Cardiac muscle cell (in vitro differentiated cells and primary cell): ENCODE data around the gene VSTM1. TPM values are rescaled to one million over a fixed set of nuclear protein-coding genes. Genes with fewer than 3 reads are reported as not detected.

Experiments
- DNase-seq, 2 donors: peaks; one replicate each; pipeline versions ENCODE4 v3.0.0 to v3.0.0-alpha.2; 2010 to 2017; ENCODE audit warnings: low read depth in 1 of 2, low spot score in 1 of 2
- H3K27ac ChIP-seq: fragments of 200-600 bp; sonication (generic); 2 replicates; pipeline ENCODE4 v1.5.1; 2016
- H3K27me3 ChIP-seq: fragments of 200-600 bp; sonication (generic); 2 replicates; pipeline ENCODE4 v1.6.0; 2016; ENCODE audit warnings: control low read depth
- H3K36me3 ChIP-seq: fragments of 200-600 bp; sonication (generic); 2 replicates; pipeline ENCODE4 v1.5.1; 2016; ENCODE audit warnings: control low read depth
- H3K4me1 ChIP-seq: fragments of 200-600 bp; sonication (generic); 2 replicates; pipeline ENCODE4 v1.8.1; 2017; ENCODE audit warnings: low read depth, mild to moderate bottlenecking, mixed run types
- H3K4me3 ChIP-seq: fragments of 200-600 bp; sonication (generic); 2 replicates; pipeline ENCODE4 v1.5.1; 2016; ENCODE audit warnings: mild to moderate bottlenecking
- H3K9me3 ChIP-seq: fragments of 200-600 bp; sonication (generic); 2 replicates; pipeline ENCODE4 v1.5.1; 2017; ENCODE audit warnings: low read depth, mild to moderate bottlenecking, control low read depth
- polyA plus RNA-seq: library from polyadenylated mRNA; unstranded; fragments of >200 nt; fragmentation: Nextera tagmentation; extraction: Ambion mirVana; gene quantifications from 2 replicates; pipeline ENCODE4 v1.2.1, GENCODE V29; 2016
- total RNA-seq: library from RNA; depleted of rRNA; stranded (reverse); fragments of >200 nt; gene quantifications from 2 replicates; pipeline ENCODE4 v1.2.3, GENCODE V29; 2016
- TF ChIP-seq, protein P1 (sequence below): IDR thresholded peaks from 2 replicates; pipeline ENCODE4 v1.5.1; 2012; ENCODE audit warnings: low read depth, mild to moderate bottlenecking, low read length

VSTM1 gene
- total and polyA plus RNA-seq, 2 experiments from 2014 or later, result not detected

DNA sequence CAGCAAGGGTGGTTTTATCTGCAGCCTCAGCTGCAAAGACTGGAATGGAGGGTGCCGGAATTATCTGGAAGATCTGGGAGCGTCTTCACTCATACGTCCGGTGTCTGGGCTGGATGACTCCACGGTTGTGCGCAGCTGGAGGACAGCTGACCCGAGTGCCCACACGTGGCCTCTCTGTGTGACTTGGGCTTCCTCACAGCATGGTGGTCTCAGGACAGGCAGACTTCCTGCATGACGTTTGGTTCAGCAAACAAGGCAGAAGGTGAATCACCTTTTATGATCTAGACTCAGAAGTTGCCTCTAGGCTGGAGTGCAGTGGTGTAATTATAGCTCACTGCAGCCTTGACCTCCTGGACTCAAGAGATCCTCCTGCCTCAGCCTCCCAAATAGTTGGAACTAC is 39.0 kb downstream of the VSTM1 start:
- H3K36me3 ChIP-seq, result no peaks in the 10 kb centered on the region
- no peak overlapping the region for H3K27ac ChIP-seq
- no peak overlapping the region for H3K4me3 ChIP-seq
- peaks cover 4% of the 10 kb centered on the region for H3K4me1 ChIP-seq
- peaks cover 3% of the 10 kb centered on the region for H3K27me3 ChIP-seq
- TF ChIP-seq, protein P1, sequence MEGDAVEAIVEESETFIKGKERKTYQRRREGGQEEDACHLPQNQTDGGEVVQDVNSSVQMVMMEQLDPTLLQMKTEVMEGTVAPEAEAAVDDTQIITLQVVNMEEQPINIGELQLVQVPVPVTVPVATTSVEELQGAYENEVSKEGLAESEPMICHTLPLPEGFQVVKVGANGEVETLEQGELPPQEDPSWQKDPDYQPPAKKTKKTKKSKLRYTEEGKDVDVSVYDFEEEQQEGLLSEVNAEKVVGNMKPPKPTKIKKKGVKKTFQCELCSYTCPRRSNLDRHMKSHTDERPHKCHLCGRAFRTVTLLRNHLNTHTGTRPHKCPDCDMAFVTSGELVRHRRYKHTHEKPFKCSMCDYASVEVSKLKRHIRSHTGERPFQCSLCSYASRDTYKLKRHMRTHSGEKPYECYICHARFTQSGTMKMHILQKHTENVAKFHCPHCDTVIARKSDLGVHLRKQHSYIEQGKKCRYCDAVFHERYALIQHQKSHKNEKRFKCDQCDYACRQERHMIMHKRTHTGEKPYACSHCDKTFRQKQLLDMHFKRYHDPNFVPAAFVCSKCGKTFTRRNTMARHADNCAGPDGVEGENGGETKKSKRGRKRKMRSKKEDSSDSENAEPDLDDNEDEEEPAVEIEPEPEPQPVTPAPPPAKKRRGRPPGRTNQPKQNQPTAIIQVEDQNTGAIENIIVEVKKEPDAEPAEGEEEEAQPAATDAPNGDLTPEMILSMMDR, result no peak
- DNase-seq, result no peak
- no peaks in the 10 kb centered on the region for H3K9me3 ChIP-seq

DNA sequence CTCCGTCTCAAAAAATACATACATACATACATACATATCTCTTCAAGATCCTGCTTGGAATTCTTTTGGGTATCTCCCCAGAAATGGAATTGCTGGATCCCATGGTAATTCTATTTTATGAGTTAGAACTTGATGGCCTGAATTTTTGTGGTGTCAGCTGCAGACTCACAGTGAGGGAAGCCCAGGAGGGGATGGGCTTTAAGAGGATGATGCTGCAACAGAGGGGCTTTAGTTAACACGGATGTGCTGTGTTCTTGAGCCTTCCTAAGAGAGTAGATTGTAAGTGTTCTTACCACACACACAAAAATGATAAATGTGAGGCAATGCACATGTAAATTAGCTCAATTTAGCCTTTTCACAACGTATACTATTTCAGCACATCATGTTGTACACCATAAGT is 40.5 kb downstream of the VSTM1 start:
- H3K4me3 ChIP-seq, result no peak overlapping the region
- peak in 1 of 2 donors; percentile 58 for DNase-seq
- no peak overlapping the region for H3K27ac ChIP-seq
- peaks cover 3% of the 10 kb centered on the region for H3K27me3 ChIP-seq
- H3K9me3 ChIP-seq, result no peaks in the 10 kb centered on the region
- H3K36me3 ChIP-seq, result no peaks in the 10 kb centered on the region
- TF ChIP-seq, protein P1, result no peak
- H3K4me1 ChIP-seq, result peaks cover 4% of the 10 kb centered on the region

DNA sequence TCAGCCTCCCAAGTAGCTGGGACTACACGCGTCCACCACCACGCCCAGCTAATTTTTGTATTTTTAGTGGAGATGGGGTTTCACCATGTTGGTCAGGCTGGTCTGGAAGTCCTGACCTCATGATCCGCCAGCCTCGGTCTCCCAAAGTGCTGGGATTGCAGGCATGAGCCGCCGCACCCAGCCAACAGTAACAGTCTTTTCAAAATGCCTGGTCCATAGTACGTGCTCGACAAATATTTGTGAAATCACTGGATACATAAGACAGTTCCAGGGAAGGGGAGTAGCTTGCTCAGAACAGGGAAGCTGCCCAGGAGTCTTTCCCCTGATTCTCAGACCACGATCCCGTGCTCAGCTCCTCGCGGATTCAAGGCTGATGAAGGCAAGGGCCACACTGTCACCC is 41.8 kb downstream of the VSTM1 start:
- DNase-seq, result no peak
- Histone ChIP-seq H3K9me3 (no peaks in the 10 kb centered on the region), H3K36me3 (no peaks in the 10 kb centered on the region), H3K27me3 (peaks cover 3% of the 10 kb centered on the region), H3K4me3 (no peak overlapping the region), H3K27ac (no peak overlapping the region), H3K4me1 (peaks cover 4% of the 10 kb centered on the region)
- TF ChIP-seq, protein P1, result no peak

DNA sequence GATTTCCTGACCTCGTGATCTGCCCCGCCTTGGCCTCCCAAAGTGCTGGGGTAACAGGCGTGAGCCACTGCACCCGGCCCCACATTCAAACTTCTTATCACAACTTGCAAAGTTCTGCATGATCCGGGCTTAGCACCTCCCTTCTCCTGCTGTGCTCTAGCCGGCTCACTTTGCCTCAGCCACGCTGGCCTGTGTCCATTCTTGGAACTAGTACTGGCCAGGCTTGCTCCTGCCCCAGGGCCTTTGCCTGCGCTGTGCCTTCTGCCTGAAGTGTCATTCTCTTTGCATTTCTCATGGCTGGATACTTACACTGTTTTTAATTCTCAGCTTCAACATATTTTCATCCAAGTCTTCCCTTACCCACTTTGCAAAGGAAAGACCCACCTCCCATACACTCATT is 42.3 kb downstream of the VSTM1 start:
- H3K9me3 ChIP-seq, result no peaks in the 10 kb centered on the region
- H3K27me3 ChIP-seq, result peaks cover 3% of the 10 kb centered on the region
- peaks cover 4% of the 10 kb centered on the region for H3K4me1 ChIP-seq
- H3K4me3 ChIP-seq, result no peak overlapping the region
- no peak overlapping the region for H3K27ac ChIP-seq
- TF ChIP-seq, protein P1, result no peak
- DNase-seq, result no peak
- no peaks in the 10 kb centered on the region for H3K36me3 ChIP-seq

DNA sequence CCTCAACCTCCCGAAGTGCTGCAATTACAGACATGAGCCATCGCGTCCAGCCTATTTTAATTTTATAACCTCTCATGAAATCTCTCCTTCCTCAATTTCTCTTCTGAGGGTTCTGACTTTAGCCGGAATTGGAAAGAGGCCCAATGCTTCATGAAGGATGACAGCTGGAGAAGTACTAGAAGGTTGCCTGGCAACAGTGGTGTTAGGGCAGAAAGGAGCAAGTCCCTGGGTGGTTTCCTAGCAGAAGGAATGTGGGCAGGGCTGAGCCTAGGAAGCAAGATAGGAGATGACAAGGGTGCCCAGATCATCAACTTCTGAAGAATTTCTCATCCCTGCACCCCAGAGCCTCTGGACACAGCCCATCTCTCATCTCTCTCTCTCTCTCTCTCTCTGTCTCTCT is 46.4 kb downstream of the VSTM1 start:
- no peaks in the 10 kb centered on the region for H3K27me3 ChIP-seq
- no peak overlapping the region for H3K27ac ChIP-seq
- no peaks in the 10 kb centered on the region for H3K36me3 ChIP-seq
- H3K4me3 ChIP-seq, result no peak overlapping the region
- H3K4me1 ChIP-seq, result peaks cover 4% of the 10 kb centered on the region
- peak in 1 of 2 donors; percentile 94 for DNase-seq
- no peaks in the 10 kb centered on the region for H3K9me3 ChIP-seq
- TF ChIP-seq, protein P1, result no peak
